GM21390 (cell line): ENCODE data around the gene MTA3.

Experiments
- ATAC-seq: cut with Tn5 transposase; IDR thresholded peaks from one replicate; pipeline ENCODE4 v1.9.1; 2021; ENCODE audit not compliant: unreplicated experiment

The MTA3 gene

DNA sequence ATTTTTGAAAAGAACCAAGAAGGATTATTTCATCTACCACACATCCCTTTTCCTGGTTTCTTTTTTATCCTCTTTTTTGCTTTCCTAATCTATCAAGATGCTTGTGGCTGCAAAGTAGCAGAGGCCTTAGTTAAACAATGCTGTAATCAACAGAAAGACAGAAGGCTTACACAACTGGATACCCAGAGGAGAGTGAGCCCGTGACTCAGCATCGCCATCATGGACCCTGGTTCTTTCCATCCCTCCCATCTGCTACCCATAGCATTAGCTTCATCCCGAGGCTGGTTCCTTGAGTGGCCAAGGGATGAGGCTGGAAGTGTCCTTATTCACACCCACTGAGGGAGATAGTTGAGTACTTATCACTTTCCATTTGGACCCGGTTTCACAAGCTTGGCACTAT, 231.4 kb downstream of the MTA3 start:
- ATAC-seq: no peak

DNA sequence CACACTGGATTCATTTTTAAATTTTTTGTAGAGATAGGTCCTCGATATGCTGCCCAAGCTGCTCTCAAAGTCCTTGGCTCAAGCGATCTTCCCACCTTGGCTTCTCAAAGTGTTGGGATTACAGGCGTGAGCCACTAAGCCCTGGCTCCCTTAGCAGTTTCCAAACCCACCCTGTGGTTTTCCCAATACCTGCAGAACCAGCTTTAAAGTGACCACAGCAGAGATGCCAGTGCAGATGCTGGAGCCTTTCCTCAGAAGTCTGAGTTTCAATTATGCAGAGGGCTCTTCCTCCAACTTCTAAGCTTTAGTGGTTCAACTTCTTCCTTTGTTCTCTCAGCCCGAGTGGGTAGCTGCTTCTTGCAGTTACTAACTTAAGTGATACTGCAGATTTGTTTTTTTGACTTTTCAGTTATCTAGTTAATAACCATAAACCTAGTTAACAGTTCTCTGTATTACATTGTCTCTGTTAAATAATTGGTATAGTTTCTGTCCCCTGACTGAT, 232.1 kb downstream of the MTA3 start:
- no peak for ATAC-seq

DNA sequence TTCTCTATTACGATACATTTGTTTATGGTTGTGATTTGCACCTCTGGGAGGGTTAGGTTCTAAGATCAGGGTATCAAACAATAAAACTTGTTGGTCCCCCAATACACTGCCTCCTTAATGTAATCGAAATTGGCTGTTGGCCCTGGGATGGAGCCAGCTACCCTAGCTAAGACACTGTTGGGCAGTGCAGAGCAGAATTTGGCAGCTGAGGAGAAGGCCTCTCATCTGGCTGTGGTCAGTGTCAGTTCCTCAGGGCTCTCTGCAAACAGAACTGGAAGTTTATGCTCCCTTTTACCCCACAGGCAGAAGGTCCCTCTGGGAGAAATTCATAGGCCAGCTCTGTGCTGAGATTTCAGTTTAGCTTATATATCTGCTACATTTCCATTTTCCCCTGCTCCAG, 232.5 kb downstream of the MTA3 start:
- no peak for ATAC-seq

DNA sequence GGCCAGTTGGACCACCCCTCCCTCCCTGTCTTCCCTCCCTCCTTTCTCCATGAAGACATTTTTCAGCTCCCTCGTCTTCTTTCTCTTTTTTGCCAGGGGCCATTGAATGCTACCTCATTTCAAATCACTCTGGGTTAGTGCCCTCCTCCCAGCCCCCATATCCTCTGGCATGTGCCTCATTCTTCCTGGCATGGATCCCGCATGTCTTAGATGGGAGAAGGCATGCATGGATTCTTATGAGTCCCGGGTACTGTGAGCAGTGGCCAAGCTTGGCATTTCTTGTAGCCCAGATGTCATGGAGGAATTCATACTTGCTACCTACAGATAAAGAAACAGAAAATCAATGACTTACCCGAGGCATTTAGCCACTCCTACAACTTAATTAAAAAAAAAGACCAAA, 232.9 kb downstream of the MTA3 start:
- no peak for ATAC-seq

DNA sequence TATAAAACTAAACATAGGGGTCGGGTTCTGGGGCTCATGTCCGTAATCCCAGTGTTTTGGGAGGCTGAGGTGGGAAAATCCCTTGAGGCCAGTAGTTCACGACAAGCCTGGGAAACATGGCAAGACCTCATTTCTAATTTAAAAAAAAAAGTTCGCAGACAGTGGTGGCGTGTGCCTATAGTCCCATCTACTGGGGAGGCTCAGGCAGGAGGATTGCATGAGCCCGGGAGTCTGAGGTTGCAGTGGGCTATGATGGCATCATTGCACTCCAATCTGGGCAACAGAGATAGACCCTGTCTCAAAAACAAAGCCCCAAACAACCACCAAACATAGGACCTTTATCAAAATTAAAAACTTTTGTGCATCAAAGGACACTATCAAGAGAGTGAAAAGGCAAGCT, 233.7 kb downstream of the MTA3 start:
- ATAC-seq: no peak

DNA sequence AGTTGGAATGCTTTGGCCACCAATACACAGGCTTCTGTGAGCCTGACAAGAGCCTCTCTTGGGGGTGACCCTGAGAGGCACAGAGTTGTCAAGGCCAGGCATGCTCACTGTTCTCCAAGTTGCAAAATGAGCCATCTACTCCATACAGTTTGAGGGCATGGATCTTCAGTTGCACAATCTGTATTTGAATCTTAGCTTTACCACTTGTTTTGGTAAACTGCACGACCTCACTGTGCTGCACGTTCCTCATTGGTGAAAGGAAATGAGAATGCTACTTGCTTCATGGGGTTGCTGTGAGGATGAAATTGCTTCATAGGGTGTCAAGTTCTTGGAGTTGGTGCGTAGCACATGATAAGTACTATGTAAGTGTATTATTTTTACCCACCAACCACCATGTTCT, 235.9 kb downstream of the MTA3 start:
- no peak for ATAC-seq

DNA sequence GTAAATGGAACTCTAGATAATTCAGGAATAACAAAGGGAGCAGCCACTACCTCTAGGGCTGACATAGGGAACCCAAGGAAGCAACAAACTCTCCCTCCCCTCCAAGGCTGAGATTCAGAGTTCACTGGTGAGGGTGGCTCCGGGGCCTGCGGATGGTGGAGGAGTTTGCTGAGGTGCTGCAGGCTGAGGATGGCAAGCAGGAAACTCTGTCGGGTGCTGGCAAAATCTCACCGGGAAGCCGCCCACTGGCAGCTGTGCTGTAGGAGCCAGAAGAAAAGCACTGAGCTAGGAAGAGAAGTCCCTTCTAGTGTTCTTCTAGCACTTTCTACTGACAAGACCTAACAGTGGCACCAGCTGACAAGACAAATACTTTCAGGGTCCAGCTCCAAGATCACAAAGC, 236.5 kb downstream of the MTA3 start:
- no peak for ATAC-seq
